ENCODE data around the gene TSPO.

The TSPO gene

GRCh38 chr22:43181321-43182076 lies 30.1 kb downstream of the TSPO start:
- TF ChIP-seq, protein P1, sequence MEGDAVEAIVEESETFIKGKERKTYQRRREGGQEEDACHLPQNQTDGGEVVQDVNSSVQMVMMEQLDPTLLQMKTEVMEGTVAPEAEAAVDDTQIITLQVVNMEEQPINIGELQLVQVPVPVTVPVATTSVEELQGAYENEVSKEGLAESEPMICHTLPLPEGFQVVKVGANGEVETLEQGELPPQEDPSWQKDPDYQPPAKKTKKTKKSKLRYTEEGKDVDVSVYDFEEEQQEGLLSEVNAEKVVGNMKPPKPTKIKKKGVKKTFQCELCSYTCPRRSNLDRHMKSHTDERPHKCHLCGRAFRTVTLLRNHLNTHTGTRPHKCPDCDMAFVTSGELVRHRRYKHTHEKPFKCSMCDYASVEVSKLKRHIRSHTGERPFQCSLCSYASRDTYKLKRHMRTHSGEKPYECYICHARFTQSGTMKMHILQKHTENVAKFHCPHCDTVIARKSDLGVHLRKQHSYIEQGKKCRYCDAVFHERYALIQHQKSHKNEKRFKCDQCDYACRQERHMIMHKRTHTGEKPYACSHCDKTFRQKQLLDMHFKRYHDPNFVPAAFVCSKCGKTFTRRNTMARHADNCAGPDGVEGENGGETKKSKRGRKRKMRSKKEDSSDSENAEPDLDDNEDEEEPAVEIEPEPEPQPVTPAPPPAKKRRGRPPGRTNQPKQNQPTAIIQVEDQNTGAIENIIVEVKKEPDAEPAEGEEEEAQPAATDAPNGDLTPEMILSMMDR (IDR thresholded peaks at IDR 0.05; ENCODE audit: unreplicated experiment in 3 of 3): no peak
- peaks cover 28% of the 10 kb centered on the region for H3K36me3 Mint-ChIP-seq (ENCODE audit: low read depth)
- H3K4me1 Mint-ChIP-seq: peaks cover 6% of the 10 kb centered on the region
- no peaks in the 10 kb centered on the region for H3K9me3 Mint-ChIP-seq
- H3K27me3 Mint-ChIP-seq (ENCODE audit: low read depth): no peaks in the 10 kb centered on the region
- H3K27ac Mint-ChIP-seq: no peak overlapping the region
- H3K4me3 Mint-ChIP-seq: no peak overlapping the region

DNA sequence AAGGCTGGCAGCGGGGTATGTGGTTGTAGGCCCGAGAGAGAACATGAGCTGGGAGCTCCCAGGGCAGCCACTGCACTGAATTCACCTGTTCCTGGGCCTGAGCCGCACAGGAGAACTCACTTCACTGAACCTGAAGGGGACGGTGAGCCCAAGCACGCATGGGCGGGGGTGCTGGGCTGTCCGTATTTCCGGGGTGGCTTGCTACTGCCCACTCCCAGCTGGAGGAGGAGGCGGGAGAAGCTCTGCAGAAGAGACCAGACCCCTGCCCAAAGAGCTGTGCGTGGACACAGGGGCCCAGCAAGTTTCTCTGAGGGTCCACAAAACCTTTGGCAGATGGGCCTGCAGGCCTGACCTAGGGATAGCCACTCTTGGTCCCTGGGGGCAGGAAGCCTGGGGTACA lies 30.8 kb downstream of the TSPO start:
- Mint-ChIP-seq H3K9me3 (no peaks in the 10 kb centered on the region), H3K4me1 (peaks cover 6% of the 10 kb centered on the region), H3K27ac (no peak overlapping the region), H3K4me3 (no peak overlapping the region), H3K27me3 (ENCODE audit: low read depth) (no peaks in the 10 kb centered on the region), H3K36me3 (ENCODE audit: low read depth) (peaks cover 28% of the 10 kb centered on the region)
- TF ChIP-seq, protein P1 (IDR thresholded peaks at IDR 0.05; ENCODE audit: unreplicated experiment in 3 of 3): no peak

DNA sequence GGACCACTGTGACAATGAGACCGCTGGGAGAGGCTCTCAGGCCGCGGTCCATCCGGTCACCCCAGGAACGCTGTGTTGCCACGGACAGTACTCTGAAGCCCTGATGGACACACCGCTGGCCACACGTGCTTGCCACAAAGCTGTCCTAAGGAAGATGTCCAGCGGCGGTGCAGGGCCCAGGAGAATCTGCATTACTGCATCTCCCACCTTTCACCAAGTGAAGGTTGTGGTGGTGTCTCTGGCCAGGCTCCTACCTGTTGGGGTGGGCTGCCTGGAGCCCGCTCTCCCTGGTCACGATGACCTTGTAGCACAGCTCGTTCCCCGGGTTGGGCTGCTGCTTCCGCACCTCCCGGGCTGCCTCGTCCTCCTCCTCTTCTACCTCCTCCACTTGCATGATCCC lies 31.4 kb downstream of the TSPO start:
- no peak overlapping the region for H3K4me3 Mint-ChIP-seq
- TF ChIP-seq, protein P1 (IDR thresholded peaks at IDR 0.05; ENCODE audit: unreplicated experiment in 3 of 3): no peak
- H3K36me3 Mint-ChIP-seq (ENCODE audit: low read depth): peaks cover 23% of the 10 kb centered on the region
- no peaks in the 10 kb centered on the region for H3K9me3 Mint-ChIP-seq
- H3K27ac Mint-ChIP-seq: no peak overlapping the region
- H3K27me3 Mint-ChIP-seq (ENCODE audit: low read depth): no peaks in the 10 kb centered on the region
- H3K4me1 Mint-ChIP-seq: peaks cover 6% of the 10 kb centered on the region

- TF ChIP-seq, protein P1 (IDR thresholded peaks at IDR 0.05; ENCODE audit: unreplicated experiment in 3 of 3): no peak
- H3K27ac Mint-ChIP-seq: peak overlapping the region in 1 of 3 experiments; percentile 49
- peaks cover 19% of the 10 kb centered on the region for H3K36me3 Mint-ChIP-seq (ENCODE audit: low read depth)
- no peaks in the 10 kb centered on the region for H3K9me3 Mint-ChIP-seq
- peak overlapping the region in 2 of 3 experiments; percentile 30 to 69 for H3K4me3 Mint-ChIP-seq
- no peaks in the 10 kb centered on the region for H3K27me3 Mint-ChIP-seq (ENCODE audit: low read depth)
- peaks cover 6% of the 10 kb centered on the region for H3K4me1 Mint-ChIP-seq
Measured at GRCh38 chr22:43183496-43184277, 32.3 kb downstream of the TSPO start.

DNA sequence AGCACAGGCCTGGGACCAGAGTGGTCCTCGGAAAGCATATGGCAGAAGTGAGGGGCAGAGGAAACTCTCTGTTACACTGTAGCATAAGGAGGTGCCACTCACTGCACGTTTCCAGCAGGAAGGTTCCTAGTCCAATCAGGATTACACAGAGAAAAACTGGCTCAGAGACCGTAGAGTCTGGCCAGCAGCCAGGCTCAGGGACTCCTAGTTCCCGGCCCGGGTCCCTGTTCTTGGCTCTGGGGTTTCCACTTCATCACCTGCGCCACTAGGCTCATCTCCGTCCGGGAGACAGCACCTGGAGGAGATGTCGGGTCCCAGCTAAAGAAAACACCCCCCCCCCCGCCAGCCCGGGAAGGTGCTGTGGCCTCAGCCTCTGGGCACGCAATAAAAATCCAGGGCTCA lies 34.5 kb downstream of the TSPO start:
- H3K36me3 Mint-ChIP-seq (ENCODE audit: low read depth): peaks cover 7% of the 10 kb centered on the region
- H3K4me1 Mint-ChIP-seq: peaks cover 12% of the 10 kb centered on the region
- H3K27ac Mint-ChIP-seq: peak overlapping the region in 2 of 3 experiments; percentile 28 to 57
- H3K9me3 Mint-ChIP-seq: no peaks in the 10 kb centered on the region
- TF ChIP-seq, protein P1 (IDR thresholded peaks at IDR 0.05; ENCODE audit: unreplicated experiment in 3 of 3): no peak
- H3K4me3 Mint-ChIP-seq: peak overlapping the region; percentile 75 to 81 (median 78)
- peaks cover 4% of the 10 kb centered on the region for H3K27me3 Mint-ChIP-seq (ENCODE audit: low read depth)

Measured in nephron (organoid).